Small intestine (tissue), 7 donors: ENCODE data around the gene MCM3AP. TPM values are rescaled to one million over a fixed set of nuclear protein-coding genes. Genes with fewer than 3 reads are reported as not detected.

Experiments
- DNase-seq, 2 donors: peaks; one replicate each; pipeline versions ENCODE4 v3.0.0 to v3.0.0-alpha.2; 2013
- FAIRE-seq: peaks from 2 replicates; lab custom pipeline; 2012; peaks lifted over from hg19 to GRCh38; lab: Jason Lieb, UNC
- H3K27ac ChIP-seq, 3 donors: one replicate each; pipeline ENCODE4 v1.5.1; 2013; ENCODE audit warnings: low read length in 2 of 3, mild to moderate bottlenecking in 2 of 3, control low read depth in 1 of 3, inconsistent platforms in 1 of 3, low read depth in 1 of 3, moderate library complexity in 1 of 3
- H3K27me3 ChIP-seq, 3 donors: one replicate each; pipeline ENCODE4 v1.6.1; 2013; ENCODE audit warnings: low read length in 3 of 3, inconsistent platforms in 1 of 3; ENCODE audit not compliant: control insufficient read depth in 3 of 3, insufficient read depth in 3 of 3
- H3K36me3 ChIP-seq, 3 donors: one replicate each; pipeline ENCODE4 v1.6.1; 2013; ENCODE audit warnings: low read length in 3 of 3, inconsistent platforms in 1 of 3, low read depth in 1 of 3, mild to moderate bottlenecking in 1 of 3, moderate library complexity in 1 of 3; ENCODE audit not compliant: control insufficient read depth in 3 of 3, insufficient read depth in 2 of 3
- H3K4me1 ChIP-seq, 3 donors: one replicate each; pipeline ENCODE4 v1.6.1; 2013; ENCODE audit warnings: low read length in 2 of 3, inconsistent platforms in 1 of 3, low read depth in 1 of 3, mild to moderate bottlenecking in 1 of 3, moderate library complexity in 1 of 3; ENCODE audit not compliant: control insufficient read depth in 3 of 3, insufficient read depth in 2 of 3
- H3K4me3 ChIP-seq, 3 donors: one replicate each; pipeline ENCODE4 v1.5.1; 2013; ENCODE audit warnings: low read length in 3 of 3, control low read depth in 1 of 3, inconsistent platforms in 1 of 3, low read depth in 1 of 3, mild to moderate bottlenecking in 1 of 3, moderate library complexity in 1 of 3
- H3K9me3 ChIP-seq, 2 donors: one replicate each; pipeline ENCODE4 v1.6.1; 2013; ENCODE audit warnings: low read depth in 1 of 2, low read length in 1 of 2; ENCODE audit not compliant: control insufficient read depth in 2 of 2, insufficient read depth in 1 of 2
- WGBS, 3 donors: extraction: QIAGEN DNeasy Blood & Tissue Kit; methylation state at CpG; one replicate each; pipeline ENCODE4 v1.1.7; 2013; 5-methylcytosine and 5-hydroxymethylcytosine counted together
- polyA plus RNA-seq, 4 donors: library from polyadenylated mRNA; stranded (reverse) in 3 of 4; unstranded in 1 of 4; fragments of 200-250 nt in 3 of 4; fragments of 120-200 nt in 1 of 4; gene quantifications; one replicate each; pipeline versions ENCODE4 v1.2.1 to v1.2.3, GENCODE V29; 2013
- donor health status: healthy with polysubstance abuse.
- donor health status: control.
- donor health status: control.
- donor health status: Bipolar disorder and iron deficiency.
- donor health status: healthy.

MCM3AP gene
- polyA plus RNA-seq, 4 donors = 38.3 to 75.4 (median 42.6) TPM

GRCh38 chr21:46274797-46275390 lies 10.5 kb downstream of the MCM3AP start:
- WGBS, 3 donors = 95 to 99% (median 96%) methylated on average over 11 of the region's 11 CpGs
- no peak overlapping the region for H3K27ac ChIP-seq
- H3K4me1 ChIP-seq = no peaks in the 10 kb centered on the region
- FAIRE-seq (no peak), DNase-seq (no peak)
- H3K9me3 ChIP-seq = no peaks in the 10 kb centered on the region
- no peaks in the 10 kb centered on the region for H3K27me3 ChIP-seq
- H3K4me3 ChIP-seq = no peak overlapping the region
- H3K36me3 ChIP-seq = peaks cover 35 to 75% (median 38%) of the 10 kb centered on the region in 3 donors

- H3K27me3 ChIP-seq = no peaks in the 10 kb centered on the region
- H3K9me3 ChIP-seq = no peaks in the 10 kb centered on the region
- FAIRE-seq (no peak), DNase-seq (no peak)
- H3K4me1 ChIP-seq = no peaks in the 10 kb centered on the region
- 95 to 98% (median 97%) methylated on average over 14 of the region's 14 CpGs for WGBS, 3 donors
- H3K36me3 ChIP-seq = peaks cover 31 to 78% (median 38%) of the 10 kb centered on the region in 3 donors
- no peak overlapping the region for H3K4me3 ChIP-seq
- H3K27ac ChIP-seq = no peak overlapping the region
Observed at GRCh38 chr21:46273341-46273740, 12.1 kb downstream of the MCM3AP start.

- Histone ChIP-seq H3K9me3 (no peaks in the 10 kb centered on the region), H3K27ac (no peak overlapping the region), H3K4me3 (no peak overlapping the region), H3K36me3 (peaks cover 33 to 86% (median 38%) of the 10 kb centered on the region in 3 donors), H3K4me1 (no peaks in the 10 kb centered on the region), H3K27me3 (no peaks in the 10 kb centered on the region)
- WGBS, 3 donors = 96 to 98% (median 97%) methylated on average over 10 of the region's 10 CpGs
- DNase-seq = no peak
- no peak for FAIRE-seq
Observed at GRCh38 chr21:46269466-46269865, 15.9 kb downstream of the MCM3AP start.

DNA sequence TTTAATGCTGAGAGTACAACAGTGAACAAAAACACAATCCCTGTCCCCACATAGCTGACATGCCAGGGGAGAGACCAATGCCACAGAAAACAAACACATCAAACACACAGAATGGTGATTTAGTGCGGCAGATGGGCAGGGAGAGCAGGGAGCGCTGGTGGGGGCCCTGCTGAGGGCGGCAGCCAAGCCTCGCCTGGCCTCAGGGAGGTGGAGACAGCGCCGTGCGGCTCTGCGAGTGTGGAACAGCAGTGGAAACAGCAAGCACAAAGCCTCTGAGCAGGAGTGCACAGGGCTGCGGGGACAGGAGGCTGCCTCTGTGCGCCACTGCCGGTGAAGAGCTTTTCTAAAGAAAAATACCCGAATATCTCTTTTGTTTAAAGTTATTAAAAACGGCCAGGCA lies 17.0 kb downstream of the MCM3AP start:
- H3K27ac ChIP-seq = no peak overlapping the region
- WGBS, 3 donors = 94 to 96% (median 95%) methylated on average over 13 of the region's 13 CpGs
- DNase-seq = no peak
- peaks cover 29 to 86% (median 30%) of the 10 kb centered on the region in 3 donors for H3K36me3 ChIP-seq
- no peaks in the 10 kb centered on the region for H3K4me1 ChIP-seq
- H3K4me3 ChIP-seq = no peak overlapping the region
- no peak for FAIRE-seq
- no peaks in the 10 kb centered on the region for H3K9me3 ChIP-seq
- H3K27me3 ChIP-seq = no peaks in the 10 kb centered on the region

DNA sequence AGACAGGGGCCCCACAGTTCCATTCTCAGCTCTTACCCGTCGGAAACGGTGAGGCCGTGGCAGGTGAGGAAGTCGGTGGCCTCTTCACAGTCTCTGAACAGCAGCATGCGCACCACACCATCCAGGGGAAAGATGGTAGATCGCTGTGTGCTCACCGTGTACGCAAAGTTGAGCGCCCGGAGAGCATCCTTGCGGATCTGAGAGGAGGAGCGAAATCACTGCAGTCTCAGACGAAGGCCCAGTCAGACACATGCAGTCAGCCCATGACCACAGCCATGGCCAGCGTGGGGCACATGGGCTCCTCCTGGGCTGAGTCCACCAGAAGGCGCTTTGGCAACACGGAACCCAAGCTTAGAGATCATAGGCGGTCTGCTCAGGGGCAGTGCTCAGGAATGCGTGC lies 18.5 kb downstream of the MCM3AP start:
- no peaks in the 10 kb centered on the region for H3K9me3 ChIP-seq
- no peak overlapping the region for H3K27ac ChIP-seq
- no peak overlapping the region for H3K4me3 ChIP-seq
- FAIRE-seq (no peak), DNase-seq (no peak)
- H3K4me1 ChIP-seq = no peaks in the 10 kb centered on the region
- 92 to 96% (median 95%) methylated on average over 19 of the region's 19 CpGs for WGBS, 3 donors
- peaks cover 21 to 78% (median 22%) of the 10 kb centered on the region in 3 donors for H3K36me3 ChIP-seq
- no peaks in the 10 kb centered on the region for H3K27me3 ChIP-seq

DNA sequence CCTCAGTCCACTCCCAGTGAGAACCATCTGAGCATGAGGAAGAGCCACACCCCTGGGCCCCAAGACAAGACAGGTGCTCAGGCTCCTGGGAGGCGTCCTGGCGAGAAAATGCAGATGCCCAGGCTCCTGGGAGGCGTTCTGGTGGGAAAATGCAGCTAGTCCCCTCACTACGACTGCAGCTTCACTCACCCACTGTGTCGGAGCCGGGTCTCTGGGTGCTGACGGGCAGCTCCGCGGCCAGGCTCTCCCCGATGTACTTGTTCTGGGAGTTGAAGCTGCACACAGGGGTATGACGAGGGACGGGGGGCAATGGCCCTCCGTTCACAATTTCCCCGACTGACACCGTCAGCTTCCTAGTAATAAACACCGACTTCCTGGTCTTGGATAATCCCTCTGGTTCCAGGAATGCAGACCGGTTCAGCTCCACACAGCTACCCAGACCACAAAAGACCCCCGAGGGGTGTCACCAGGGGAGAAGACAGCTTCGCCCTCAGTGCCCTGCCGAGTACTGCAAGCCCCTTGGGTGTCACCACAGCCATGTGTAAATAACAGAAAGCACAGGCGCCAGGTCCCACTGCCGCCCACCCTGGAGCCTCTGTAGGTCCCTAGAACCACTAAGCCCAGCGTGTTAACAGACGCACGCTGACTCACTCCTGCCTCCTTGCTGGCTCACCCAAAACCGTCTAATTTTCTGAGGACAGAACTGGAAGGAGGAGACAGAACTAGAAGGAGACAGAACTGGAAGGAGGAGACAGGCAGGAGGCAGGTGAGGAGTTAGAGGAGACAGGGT lies 19.5 kb downstream of the MCM3AP start:
- H3K36me3 ChIP-seq = peaks cover 17 to 74% (median 25%) of the 10 kb centered on the region in 3 donors
- H3K4me3 ChIP-seq = no peak overlapping the region
- no peaks in the 10 kb centered on the region for H3K4me1 ChIP-seq
- 87 to 90% (median 88%) methylated on average over 26 of the region's 26 CpGs for WGBS, 3 donors
- DNase-seq (no peak), FAIRE-seq (no peak)
- H3K27me3 ChIP-seq = no peaks in the 10 kb centered on the region
- H3K27ac ChIP-seq = no peak overlapping the region
- no peaks in the 10 kb centered on the region for H3K9me3 ChIP-seq

DNA sequence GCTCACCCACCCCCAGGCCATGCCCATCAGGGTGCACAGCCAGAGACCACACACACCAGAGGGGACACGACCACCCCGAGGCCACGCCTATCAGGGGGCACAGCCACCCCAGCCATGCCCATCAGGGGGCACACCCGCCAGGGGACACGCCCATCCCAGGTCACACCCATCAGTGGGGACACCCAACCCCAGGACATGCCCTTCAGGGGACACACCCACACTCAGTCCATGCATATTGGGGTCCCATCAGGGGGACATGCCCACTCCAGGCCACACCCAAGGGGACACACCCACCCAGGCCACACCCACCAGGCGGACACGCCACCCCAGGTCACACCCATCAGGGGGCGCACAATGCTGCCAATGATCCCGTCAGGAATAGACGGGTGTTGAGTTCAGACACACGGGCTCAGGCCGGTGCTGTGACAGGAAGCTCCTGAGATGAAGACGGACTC lies 20.7 kb downstream of the MCM3AP start:
- Histone ChIP-seq H3K9me3 (no peaks in the 10 kb centered on the region), H3K36me3 (peaks cover 17 to 74% (median 28%) of the 10 kb centered on the region in 3 donors), H3K4me3 (no peak overlapping the region), H3K4me1 (no peaks in the 10 kb centered on the region), H3K27me3 (no peaks in the 10 kb centered on the region), H3K27ac (no peak overlapping the region)
- no peak for DNase-seq
- 83 to 86% (median 84%) methylated on average over 11 to 13 of the region's 13 CpGs for WGBS, 3 donors
- FAIRE-seq = no peak

- H3K27me3 ChIP-seq = no peaks in the 10 kb centered on the region
- WGBS, 3 donors = 94 to 96% (median 95%) methylated on average over 22 of the region's 22 CpGs
- no peaks in the 10 kb centered on the region for H3K4me1 ChIP-seq
- no peak overlapping the region for H3K4me3 ChIP-seq
- H3K27ac ChIP-seq = no peak overlapping the region
- H3K36me3 ChIP-seq = peaks cover 12 to 73% (median 25%) of the 10 kb centered on the region in 3 donors
- DNase-seq (no peak), FAIRE-seq (no peak)
- H3K9me3 ChIP-seq = no peaks in the 10 kb centered on the region
Observed at GRCh38 chr21:46264046-46264689, 21.2 kb downstream of the MCM3AP start.
